Measurements from ENCODE around the gene SPPL2B. TPM values are rescaled to one million over a fixed set of nuclear protein-coding genes. Genes with fewer than 3 reads are reported as not detected.

SPPL2B gene
- total RNA-seq, 1 experiment from 2014 or later, result 56.0 TPM

GRCh38 chr19:2317300-2317699 is 11.2 kb upstream of the SPPL2B start:
- CTCF ChIA-PET, result no interaction called here
- intact Hi-C loops (cut with micrococcal nuclease; ENCODE audit: unreplicated experiment), result no loop called here
- TF ChIP-seq, protein P1, sequence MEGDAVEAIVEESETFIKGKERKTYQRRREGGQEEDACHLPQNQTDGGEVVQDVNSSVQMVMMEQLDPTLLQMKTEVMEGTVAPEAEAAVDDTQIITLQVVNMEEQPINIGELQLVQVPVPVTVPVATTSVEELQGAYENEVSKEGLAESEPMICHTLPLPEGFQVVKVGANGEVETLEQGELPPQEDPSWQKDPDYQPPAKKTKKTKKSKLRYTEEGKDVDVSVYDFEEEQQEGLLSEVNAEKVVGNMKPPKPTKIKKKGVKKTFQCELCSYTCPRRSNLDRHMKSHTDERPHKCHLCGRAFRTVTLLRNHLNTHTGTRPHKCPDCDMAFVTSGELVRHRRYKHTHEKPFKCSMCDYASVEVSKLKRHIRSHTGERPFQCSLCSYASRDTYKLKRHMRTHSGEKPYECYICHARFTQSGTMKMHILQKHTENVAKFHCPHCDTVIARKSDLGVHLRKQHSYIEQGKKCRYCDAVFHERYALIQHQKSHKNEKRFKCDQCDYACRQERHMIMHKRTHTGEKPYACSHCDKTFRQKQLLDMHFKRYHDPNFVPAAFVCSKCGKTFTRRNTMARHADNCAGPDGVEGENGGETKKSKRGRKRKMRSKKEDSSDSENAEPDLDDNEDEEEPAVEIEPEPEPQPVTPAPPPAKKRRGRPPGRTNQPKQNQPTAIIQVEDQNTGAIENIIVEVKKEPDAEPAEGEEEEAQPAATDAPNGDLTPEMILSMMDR (IDR thresholded peaks at IDR 0.05; ENCODE audit: unreplicated experiment), result no peak
- H3K36me3 Mint-ChIP-seq (ENCODE audit: insufficient read depth, unreplicated experiment), result no peaks in the 10 kb centered on the region
- no peaks in the 10 kb centered on the region for H3K27me3 Mint-ChIP-seq (ENCODE audit: unreplicated experiment)
- no peak overlapping the region for H3K27ac Mint-ChIP-seq (ENCODE audit: unreplicated experiment)
- no peaks in the 10 kb centered on the region for H3K4me1 Mint-ChIP-seq (ENCODE audit: low read depth, unreplicated experiment)
- peaks cover 3% of the 10 kb centered on the region for H3K9me3 Mint-ChIP-seq (ENCODE audit: low read depth, unreplicated experiment)
- no peak for DNase-seq
- BruUV-seq (replicated peaks), result no TSS peak
- no peak overlapping the region for H3K4me3 Mint-ChIP-seq (ENCODE audit: low read depth, unreplicated experiment)

DNA sequence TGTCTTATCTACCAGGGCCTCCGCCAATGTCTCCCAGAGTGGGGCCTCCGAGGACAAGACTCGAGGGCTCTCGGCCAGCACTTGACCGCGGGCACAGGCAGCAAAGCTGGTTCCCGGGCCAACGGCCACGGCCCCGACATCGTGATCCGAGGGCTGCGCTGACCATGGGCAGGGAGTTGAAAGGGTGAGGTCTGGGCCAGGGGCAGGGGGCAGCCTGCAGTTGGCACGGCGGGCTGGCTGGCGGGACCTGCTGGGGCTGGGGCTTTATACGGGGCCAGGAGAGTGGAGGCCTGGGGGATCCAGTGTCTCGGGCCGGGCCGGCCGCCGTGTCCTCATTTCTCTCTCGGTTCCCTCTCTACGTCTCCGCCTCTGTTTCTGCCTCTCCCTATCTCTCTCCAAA is 10.7 kb upstream of the SPPL2B start:
- Mint-ChIP-seq H3K4me1 (ENCODE audit: low read depth, unreplicated experiment) (no peaks in the 10 kb centered on the region), H3K4me3 (ENCODE audit: low read depth, unreplicated experiment) (no peak overlapping the region), H3K27ac (ENCODE audit: unreplicated experiment) (no peak overlapping the region), H3K36me3 (ENCODE audit: insufficient read depth, unreplicated experiment) (peaks cover under 1% of the 10 kb centered on the region), H3K27me3 (ENCODE audit: unreplicated experiment) (no peaks in the 10 kb centered on the region), H3K9me3 (ENCODE audit: low read depth, unreplicated experiment) (peaks cover 3% of the 10 kb centered on the region)
- CTCF ChIA-PET, result no interaction called here
- TF ChIP-seq, protein P1 (IDR thresholded peaks at IDR 0.05; ENCODE audit: unreplicated experiment), result no peak
- no TSS peak for BruUV-seq (replicated peaks)
- DNase-seq, result no peak
- intact Hi-C loops (cut with micrococcal nuclease; ENCODE audit: unreplicated experiment), result no loop called here

DNA sequence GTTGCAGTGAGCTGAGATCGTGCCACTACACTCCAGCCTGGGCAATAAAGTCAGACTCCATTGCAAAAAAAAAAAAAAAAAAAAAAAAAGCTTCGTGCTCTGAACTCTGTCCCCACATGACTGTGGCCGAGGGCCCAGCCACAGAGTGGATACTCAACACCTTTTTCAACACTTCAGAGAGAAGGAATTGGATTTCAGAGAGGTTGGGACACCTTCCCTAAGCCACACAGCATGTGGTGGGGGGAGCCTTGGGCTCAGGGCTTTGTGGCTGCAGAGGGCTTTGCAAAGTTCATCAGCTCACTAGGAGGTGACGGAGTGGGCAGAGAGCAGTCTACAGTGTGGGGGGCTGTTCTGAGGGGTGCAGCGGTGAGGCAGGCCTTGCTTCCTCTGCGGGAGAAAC is 9.6 kb upstream of the SPPL2B start:
- no TSS peak for BruUV-seq (replicated peaks)
- H3K9me3 Mint-ChIP-seq (ENCODE audit: low read depth, unreplicated experiment), result peaks cover 3% of the 10 kb centered on the region
- no peak for DNase-seq
- CTCF ChIA-PET, result no interaction called here
- no peak overlapping the region for H3K4me3 Mint-ChIP-seq (ENCODE audit: low read depth, unreplicated experiment)
- H3K4me1 Mint-ChIP-seq (ENCODE audit: low read depth, unreplicated experiment), result no peaks in the 10 kb centered on the region
- H3K27me3 Mint-ChIP-seq (ENCODE audit: unreplicated experiment), result no peaks in the 10 kb centered on the region
- intact Hi-C loops (cut with micrococcal nuclease; ENCODE audit: unreplicated experiment), result no loop called here
- H3K27ac Mint-ChIP-seq (ENCODE audit: unreplicated experiment), result no peak overlapping the region
- TF ChIP-seq, protein P1 (IDR thresholded peaks at IDR 0.05; ENCODE audit: unreplicated experiment), result no peak
- H3K36me3 Mint-ChIP-seq (ENCODE audit: insufficient read depth, unreplicated experiment), result peaks cover 9% of the 10 kb centered on the region

GRCh38 chr19:2319551-2319950 is 8.9 kb upstream of the SPPL2B start:
- intact Hi-C loops (cut with micrococcal nuclease; ENCODE audit: unreplicated experiment), result no loop called here
- no peak for DNase-seq

More at GRCh38 chr19:2319551-2319950, 8.9 kb upstream of the SPPL2B start:
- no TSS peak for BruUV-seq (replicated peaks)
- no peak overlapping the region for H3K4me3 Mint-ChIP-seq (ENCODE audit: low read depth, unreplicated experiment)
- no peaks in the 10 kb centered on the region for H3K4me1 Mint-ChIP-seq (ENCODE audit: low read depth, unreplicated experiment)
- no peaks in the 10 kb centered on the region for H3K27me3 Mint-ChIP-seq (ENCODE audit: unreplicated experiment)
- CTCF ChIA-PET, result no interaction called here
- TF ChIP-seq, protein P1 (IDR thresholded peaks at IDR 0.05; ENCODE audit: unreplicated experiment), result no peak
- H3K9me3 Mint-ChIP-seq (ENCODE audit: low read depth, unreplicated experiment), result peaks cover 2% of the 10 kb centered on the region
- peaks cover 14% of the 10 kb centered on the region for H3K36me3 Mint-ChIP-seq (ENCODE audit: insufficient read depth, unreplicated experiment)
- no peak overlapping the region for H3K27ac Mint-ChIP-seq (ENCODE audit: unreplicated experiment)
